ENCODE results near the gene ENSA. TPM values are rescaled to one million over a fixed set of nuclear protein-coding genes. Genes with fewer than 3 reads are reported as not detected.
"Not testable (repeated sequence)": the region's sequence is repeated elsewhere in the genome, so short reads cannot be mapped to it uniquely, and the experiment has no call there.

ENSA gene
- total RNA-seq, 4 donors from 2014 or later: 179 to 377 (median 344) TPM

GRCh38 chr1:150612014-150612345 lies 17.4 kb downstream of the ENSA start:
- 70 to 89% methylated on average over 3 of the region's 3 CpGs for WGBS, 2 donors

DNA sequence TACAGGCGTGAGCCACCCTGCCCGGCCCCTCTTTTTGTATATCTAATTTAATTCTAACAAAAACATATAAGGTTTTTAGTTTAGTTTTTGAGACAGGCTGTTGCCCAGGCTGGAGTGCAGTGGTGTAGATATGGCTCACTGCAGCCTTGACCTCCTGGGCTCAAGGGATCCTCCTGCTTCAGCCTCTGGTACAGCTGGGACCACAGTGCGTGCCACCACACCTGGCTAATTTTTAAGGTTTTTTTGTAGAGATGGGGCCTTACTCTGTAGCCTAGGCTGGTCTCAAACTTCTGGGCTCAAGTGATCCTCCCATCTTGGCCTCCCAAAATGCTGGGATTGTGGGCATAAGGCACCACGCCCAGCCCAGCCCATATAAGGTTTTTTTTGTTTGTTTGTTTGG lies 18.8 kb downstream of the ENSA start:
- Histone ChIP-seq H3K9me3 (no peaks in the 10 kb centered on the region), H3K4me1 (peaks cover 42 to 67% (median 54%) of the 10 kb centered on the region in 3 donors), H3K36me3 (peaks cover 0 to 27% (median 3%) of the 10 kb centered on the region in 3 donors), H3K27ac (peak overlapping the region; percentile 81 to 91 (median 88)), H3K4me3 (no peak overlapping the region), H3K27me3 (no peaks in the 10 kb centered on the region)
- intact Hi-C loops (cut with DNase I): no loop called here
- WGBS, 2 donors: 91 to 92% methylated on average over 4 of the region's 4 CpGs
- TF ChIP-seq, protein P1, sequence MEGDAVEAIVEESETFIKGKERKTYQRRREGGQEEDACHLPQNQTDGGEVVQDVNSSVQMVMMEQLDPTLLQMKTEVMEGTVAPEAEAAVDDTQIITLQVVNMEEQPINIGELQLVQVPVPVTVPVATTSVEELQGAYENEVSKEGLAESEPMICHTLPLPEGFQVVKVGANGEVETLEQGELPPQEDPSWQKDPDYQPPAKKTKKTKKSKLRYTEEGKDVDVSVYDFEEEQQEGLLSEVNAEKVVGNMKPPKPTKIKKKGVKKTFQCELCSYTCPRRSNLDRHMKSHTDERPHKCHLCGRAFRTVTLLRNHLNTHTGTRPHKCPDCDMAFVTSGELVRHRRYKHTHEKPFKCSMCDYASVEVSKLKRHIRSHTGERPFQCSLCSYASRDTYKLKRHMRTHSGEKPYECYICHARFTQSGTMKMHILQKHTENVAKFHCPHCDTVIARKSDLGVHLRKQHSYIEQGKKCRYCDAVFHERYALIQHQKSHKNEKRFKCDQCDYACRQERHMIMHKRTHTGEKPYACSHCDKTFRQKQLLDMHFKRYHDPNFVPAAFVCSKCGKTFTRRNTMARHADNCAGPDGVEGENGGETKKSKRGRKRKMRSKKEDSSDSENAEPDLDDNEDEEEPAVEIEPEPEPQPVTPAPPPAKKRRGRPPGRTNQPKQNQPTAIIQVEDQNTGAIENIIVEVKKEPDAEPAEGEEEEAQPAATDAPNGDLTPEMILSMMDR (IDR thresholded peaks at IDR 0.05): no peak
- no peak for TF ChIP-seq POLR2A (IDR thresholded peaks at IDR 0.05)
- DNase-seq: no peak

More at GRCh38 chr1:150612014-150612345, 17.4 kb downstream of the ENSA start:
- intact Hi-C loops (cut with DNase I): no loop called here
- Histone ChIP-seq H3K4me1 (peaks cover 42 to 75% (median 54%) of the 10 kb centered on the region in 3 donors), H3K36me3 (peaks cover 0 to 41% (median 4%) of the 10 kb centered on the region in 3 donors), H3K27me3 (no peaks in the 10 kb centered on the region), H3K27ac (peak overlapping the region; percentile 81 to 91 (median 88)), H3K4me3 (peak overlapping the region in 1 of 4 donors; percentile 14), H3K9me3 (no peaks in the 10 kb centered on the region)
- no peak for DNase-seq
- TF ChIP-seq, protein P1 (IDR thresholded peaks at IDR 0.05): no peak
- TF ChIP-seq POLR2A (IDR thresholded peaks at IDR 0.05): no peak

DNA sequence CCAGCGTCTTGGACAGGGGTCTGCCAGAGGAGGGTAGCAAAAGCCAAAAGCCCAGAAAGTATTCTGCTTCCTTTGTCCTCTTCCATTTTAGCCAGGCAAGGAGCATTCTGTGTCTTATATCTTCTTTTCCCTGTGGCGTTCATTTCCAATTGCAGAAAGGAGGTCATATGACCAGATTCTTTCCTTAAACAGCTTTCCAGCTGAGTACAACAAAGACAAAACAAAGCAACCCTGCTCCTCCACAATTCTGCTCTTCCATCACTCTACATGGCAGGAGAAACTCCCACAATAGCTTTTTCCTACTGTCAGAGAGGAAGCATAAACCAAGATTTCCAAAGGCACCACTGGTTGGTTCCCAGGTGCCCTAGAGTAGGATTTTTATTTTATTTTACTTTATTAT lies 19.7 kb downstream of the ENSA start:
- TF ChIP-seq POLR2A (IDR thresholded peaks at IDR 0.05): no peak
- TF ChIP-seq, protein P1 (IDR thresholded peaks at IDR 0.05): no peak
- DNase-seq: no peak
- H3K4me1 ChIP-seq: peaks cover 45 to 65% (median 53%) of the 10 kb centered on the region in 3 donors

DNA sequence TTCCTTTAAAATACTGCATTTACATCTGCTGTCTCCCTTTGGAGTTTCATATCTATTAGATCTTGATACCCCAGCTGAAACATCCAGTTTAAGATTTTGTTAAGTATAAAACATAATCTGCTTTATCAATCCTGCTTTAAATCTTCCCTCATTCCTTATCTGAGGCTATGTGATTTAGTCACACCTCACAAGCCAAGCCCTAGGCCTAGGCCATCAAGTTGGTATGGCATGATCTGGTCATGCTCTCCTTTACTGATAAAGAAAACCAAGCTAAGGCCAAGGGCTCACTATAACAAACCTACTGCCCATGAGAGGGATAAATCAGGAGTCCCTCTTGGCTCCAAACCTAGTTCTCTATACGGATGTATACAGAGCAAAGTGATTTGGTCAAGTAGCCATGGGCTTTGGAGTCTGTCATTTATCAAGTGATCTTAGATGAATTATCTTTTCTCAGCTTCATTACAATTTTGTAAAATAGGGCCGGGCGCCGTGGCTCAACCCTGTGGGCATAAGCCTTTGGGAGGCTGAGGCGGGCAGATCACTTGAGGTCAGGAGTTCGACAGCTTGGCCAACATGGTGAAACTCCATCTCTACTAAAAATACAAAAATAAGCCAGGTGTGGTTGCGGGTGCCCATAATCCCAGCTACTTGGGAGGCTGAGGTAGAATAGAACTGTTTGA lies 22.8 kb downstream of the ENSA start:
- intact Hi-C loops (cut with DNase I): no loop called here
- TF ChIP-seq, protein P1 (IDR thresholded peaks at IDR 0.05): no peak
- no peak for TF ChIP-seq POLR2A (IDR thresholded peaks at IDR 0.05)
- WGBS, 2 donors: 96 to 98% methylated on average over 6 to 7 of the region's 7 CpGs
- DNase-seq: no peak
- Histone ChIP-seq H3K36me3 (peaks cover 0 to 16% (median 0%) of the 10 kb centered on the region in 3 donors), H3K27ac (no peak overlapping the region), H3K4me1 (peaks cover 22 to 43% (median 36%) of the 10 kb centered on the region in 3 donors), H3K4me3 (no peak overlapping the region), H3K27me3 (no peaks in the 10 kb centered on the region), H3K9me3 (no peaks in the 10 kb centered on the region)

More for the DNA sequence above, 19.7 kb downstream of the ENSA start:
- 37 to 66% methylated on average over 2 of the region's 2 CpGs for WGBS, 2 donors
- no peaks in the 10 kb centered on the region for H3K9me3 ChIP-seq
- intact Hi-C loops (cut with DNase I): no loop called here
- H3K27me3 ChIP-seq: no peaks in the 10 kb centered on the region
- H3K27ac ChIP-seq: peak overlapping the region; percentile 81 to 91 (median 88)
- no peak overlapping the region for H3K4me3 ChIP-seq
- H3K36me3 ChIP-seq: peaks cover 0 to 22% (median 0%) of the 10 kb centered on the region in 3 donors

DNA sequence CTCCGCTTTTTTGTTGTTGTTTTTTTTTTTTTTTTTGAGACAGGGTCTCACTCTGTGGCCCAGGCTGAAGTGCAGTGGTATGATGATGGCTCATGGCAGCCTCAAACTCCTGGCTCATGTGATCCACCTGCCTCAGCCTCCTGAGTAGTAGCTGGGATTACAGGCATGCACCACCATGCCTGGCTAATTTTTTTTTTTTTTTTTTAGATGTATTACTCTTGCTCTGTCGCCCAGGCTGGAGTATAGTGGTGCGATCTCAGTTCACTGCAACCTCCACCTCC lies 24.0 kb downstream of the ENSA start:
- H3K9me3 ChIP-seq; H3K4me3 ChIP-seq; intact Hi-C loops (cut with DNase I); H3K27me3 ChIP-seq; DNase-seq: not testable (repeated sequence)
- Histone ChIP-seq H3K4me1 (peaks cover 10 to 31% (median 24%) of the 10 kb centered on the region in 3 donors), H3K36me3 (peaks cover 0 to 22% (median 0%) of the 10 kb centered on the region in 3 donors), H3K27ac (peak overlapping the region in 3 of 4 donors; percentile 69 to 83 (median 70))
- 82 to 87% methylated on average over 3 of the region's 3 CpGs for WGBS, 2 donors
